GM21367 (cell line): ENCODE measurements around the gene CERK.

Source experiments
- ATAC-seq: cut with Tn5 transposase; IDR thresholded peaks from one replicate; pipeline ENCODE4 v1.9.1; 2021; ENCODE audit not compliant: unreplicated experiment

The CERK gene

GRCh38 chr22:46703996-46704370 is 34.1 kb downstream of the CERK start:
- ATAC-seq, result no peak

GRCh38 chr22:46703171-46703995 is 34.7 kb downstream of the CERK start:
- ATAC-seq, result no peak

- ATAC-seq, result no peak
Observed at GRCh38 chr22:46701262-46701661, 36.8 kb downstream of the CERK start.

GRCh38 chr22:46699091-46699490 is 39.0 kb downstream of the CERK start:
- ATAC-seq, result no peak

- no peak for ATAC-seq
Observed at GRCh38 chr22:46697811-46698515, 40.1 kb downstream of the CERK start.

- no peak for ATAC-seq
Observed at GRCh38 chr22:46696614-46697013, 41.4 kb downstream of the CERK start.

GRCh38 chr22:46696229-46696518 is 41.9 kb downstream of the CERK start:
- no peak for ATAC-seq

GRCh38 chr22:46695346-46696228 is 42.5 kb downstream of the CERK start:
- ATAC-seq, result no peak

GRCh38 chr22:46694416-46695170 is 43.5 kb downstream of the CERK start:
- no peak for ATAC-seq

GRCh38 chr22:46693634-46694415 is 44.2 kb downstream of the CERK start:
- ATAC-seq, result no peak

- no peak for ATAC-seq
Observed at GRCh38 chr22:46691571-46691970, 46.5 kb downstream of the CERK start.

GRCh38 chr22:46690146-46690545 is 47.9 kb downstream of the CERK start:
- ATAC-seq, result no peak

GRCh38 chr22:46688949-46689348 is 49.1 kb downstream of the CERK start:
- ATAC-seq, result no peak

GRCh38 chr22:46687460-46687859 is 50.6 kb downstream of the CERK start:
- ATAC-seq, result no peak

- no peak for ATAC-seq
Observed at GRCh38 chr22:46687048-46687444, 51.0 kb downstream of the CERK start.

GRCh38 chr22:46686221-46687047 is 51.6 kb downstream of the CERK start:
- ATAC-seq, result no peak

GRCh38 chr22:46684706-46685105 is 53.3 kb downstream of the CERK start:
- ATAC-seq, result peak; percentile 52

GRCh38 chr22:46682011-46682731 is 55.9 kb downstream of the CERK start:
- ATAC-seq, result no peak

GRCh38 chr22:46681010-46681409 is 57.0 kb downstream of the CERK start:
- no peak for ATAC-seq
